ENCODE measurements around the gene TYW1.
"Not testable (repeated sequence)": the region's sequence is repeated elsewhere in the genome, so short reads cannot be mapped to it uniquely, and the experiment has no call there.

The TYW1 gene

DNA sequence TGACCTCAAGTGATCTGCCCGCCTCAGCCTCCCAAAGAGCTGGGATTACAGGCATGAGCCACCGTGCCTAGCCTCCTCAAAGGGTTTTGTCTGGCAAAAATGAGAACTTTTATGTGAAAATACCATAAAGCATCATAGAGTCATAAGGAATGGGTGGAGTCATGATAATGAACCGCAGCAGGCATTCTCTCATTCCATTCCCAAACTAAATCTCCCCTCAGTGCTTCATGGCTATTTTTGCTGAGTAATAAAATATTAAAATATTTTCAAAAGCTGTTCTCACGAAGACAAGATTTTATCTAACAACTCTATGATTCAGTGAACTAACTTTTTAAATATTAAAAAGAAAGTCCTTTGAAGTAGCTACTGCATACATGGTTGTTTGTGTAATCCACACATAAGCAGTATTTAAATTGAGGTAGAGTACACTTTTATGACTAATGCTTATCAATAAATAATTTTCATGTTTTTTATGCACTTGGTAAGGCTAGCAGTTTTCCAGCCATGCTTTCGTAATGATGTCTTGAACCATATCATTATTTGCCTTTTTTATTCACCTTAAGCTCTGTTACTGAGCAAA, 195.6 kb downstream of the TYW1 start:
- H3K27me3 ChIP-seq (ENCODE audit: control insufficient read depth, insufficient read depth, low read length); H3K4me1 ChIP-seq (ENCODE audit: control insufficient read depth, insufficient read depth, low read length); H3K36me3 ChIP-seq (ENCODE audit: control insufficient read depth, insufficient read depth, low read length); H3K9me3 ChIP-seq (ENCODE audit: control insufficient read depth, low read length); H3K9ac ChIP-seq (ENCODE audit: low read length); H3K4me3 ChIP-seq (ENCODE audit: low read length): not testable (repeated sequence)

DNA sequence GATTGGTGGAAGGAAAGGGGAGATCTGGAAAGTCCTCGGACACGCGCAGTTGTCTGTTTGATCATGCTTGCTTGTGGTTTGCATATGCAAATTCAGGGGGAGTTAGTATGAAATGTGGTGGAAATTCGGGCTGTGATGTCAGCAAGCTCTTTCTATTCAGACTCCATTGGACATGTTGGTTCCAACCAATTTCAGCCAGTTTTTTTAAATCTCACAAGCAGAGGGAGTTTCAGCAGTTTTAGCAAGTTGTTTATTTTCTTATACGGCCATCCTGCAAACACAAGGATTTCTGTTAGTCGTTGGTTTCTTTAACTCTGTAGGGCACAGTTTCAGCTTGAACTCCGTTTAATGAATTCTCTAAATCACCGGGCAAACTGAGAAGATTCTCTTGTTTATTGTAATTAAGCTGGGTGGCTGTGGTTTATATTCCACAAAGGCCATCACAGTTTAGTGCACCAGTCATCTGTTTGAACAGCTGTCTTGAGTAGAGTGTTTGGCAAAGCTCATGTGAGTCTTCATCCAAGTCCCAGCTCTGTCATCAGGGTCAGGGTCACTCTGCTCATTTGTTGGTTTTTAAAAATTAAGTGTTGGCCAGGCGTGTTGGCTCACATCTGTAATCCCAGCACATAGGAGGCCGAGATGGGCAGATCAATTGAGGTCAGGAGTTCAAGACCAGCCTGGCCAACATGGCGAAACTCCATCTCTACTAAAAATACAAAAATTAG, 196.4 kb downstream of the TYW1 start:
- not testable (repeated sequence) for H3K27me3 ChIP-seq (ENCODE audit: control insufficient read depth, insufficient read depth, low read length); H3K9me3 ChIP-seq (ENCODE audit: control insufficient read depth, low read length); H3K4me1 ChIP-seq (ENCODE audit: control insufficient read depth, insufficient read depth, low read length); H3K4me3 ChIP-seq (ENCODE audit: low read length); H3K36me3 ChIP-seq (ENCODE audit: control insufficient read depth, insufficient read depth, low read length); H3K9ac ChIP-seq (ENCODE audit: low read length)

DNA sequence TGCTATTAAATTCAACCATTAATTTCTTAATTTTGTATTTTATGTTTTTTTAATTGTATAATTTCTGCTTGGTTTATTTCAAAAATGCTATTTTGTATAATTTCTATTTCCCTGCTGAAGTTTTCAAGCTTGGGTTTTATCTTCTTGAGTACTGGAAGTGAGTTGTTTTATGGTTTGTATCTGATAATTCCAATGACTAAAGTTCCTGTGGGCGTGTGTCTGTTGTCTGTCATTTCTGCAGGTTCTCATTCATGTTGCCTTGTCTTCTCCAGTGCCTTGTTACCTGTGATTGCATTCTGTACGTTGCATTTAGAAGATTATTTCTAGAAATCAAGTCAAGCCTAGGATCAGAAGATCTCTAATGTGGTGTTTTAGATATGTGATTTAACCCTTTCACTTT, 199.5 kb downstream of the TYW1 start:
- H3K36me3 ChIP-seq (ENCODE audit: control insufficient read depth, insufficient read depth, low read length); H3K9me3 ChIP-seq (ENCODE audit: control insufficient read depth, low read length); H3K4me1 ChIP-seq (ENCODE audit: control insufficient read depth, insufficient read depth, low read length); H3K4me3 ChIP-seq (ENCODE audit: low read length); H3K27me3 ChIP-seq (ENCODE audit: control insufficient read depth, insufficient read depth, low read length); H3K9ac ChIP-seq (ENCODE audit: low read length): not testable (repeated sequence)

DNA sequence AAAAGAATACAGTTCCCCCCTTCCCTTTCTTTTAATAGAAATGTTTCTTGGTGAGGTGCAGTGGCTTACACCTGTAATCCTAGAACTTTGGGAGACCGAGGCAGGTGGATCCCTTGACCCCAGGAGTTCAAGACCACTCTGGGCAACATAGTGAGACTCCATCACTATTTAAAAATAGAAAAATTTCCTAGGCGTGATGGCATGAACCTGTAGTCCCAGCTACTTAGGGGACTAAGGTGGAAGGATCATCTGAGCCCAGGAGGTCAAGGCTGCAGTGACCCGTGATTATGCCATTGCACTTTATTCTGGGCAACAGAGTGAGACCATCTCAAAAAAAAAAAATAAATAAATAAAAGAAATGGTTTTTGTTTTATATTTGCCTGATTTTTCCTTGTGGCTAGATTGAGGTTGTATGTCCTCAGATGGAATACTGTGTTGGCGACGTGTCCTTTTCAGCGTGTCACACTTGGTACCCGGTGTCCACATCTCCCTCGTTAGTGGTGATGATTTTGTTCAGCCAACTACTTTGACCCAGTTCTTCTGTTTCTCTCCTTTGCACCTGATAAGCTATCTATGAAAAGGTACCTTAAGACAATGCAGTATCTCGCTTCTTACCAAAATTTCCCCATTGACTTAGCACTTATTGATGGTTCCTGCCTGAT, 202.4 kb downstream of the TYW1 start:
- H3K4me3 ChIP-seq (ENCODE audit: low read length); H3K9me3 ChIP-seq (ENCODE audit: control insufficient read depth, low read length); H3K36me3 ChIP-seq (ENCODE audit: control insufficient read depth, insufficient read depth, low read length); H3K27me3 ChIP-seq (ENCODE audit: control insufficient read depth, insufficient read depth, low read length); H3K9ac ChIP-seq (ENCODE audit: low read length); H3K4me1 ChIP-seq (ENCODE audit: control insufficient read depth, insufficient read depth, low read length): not testable (repeated sequence)

DNA sequence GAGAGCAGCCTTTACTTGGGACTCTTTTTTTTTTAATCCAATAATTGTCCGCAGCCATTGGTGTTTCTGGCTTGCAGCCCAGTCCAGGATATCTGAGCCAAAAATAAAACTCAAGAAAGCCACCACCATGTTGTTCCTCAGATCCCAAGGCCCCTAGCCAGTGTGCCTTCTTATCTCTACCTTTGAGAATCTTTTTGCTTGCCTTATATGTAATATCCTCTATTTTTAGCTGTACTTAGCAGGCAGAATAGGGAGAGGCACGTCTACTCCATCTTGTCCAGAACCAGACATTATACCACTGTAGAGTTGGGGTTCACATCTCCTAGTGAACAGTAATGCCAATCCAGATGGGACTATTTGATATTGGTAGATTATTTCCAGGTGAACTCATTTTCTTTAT, 209.1 kb downstream of the TYW1 start:
- not testable (repeated sequence) for H3K36me3 ChIP-seq (ENCODE audit: control insufficient read depth, insufficient read depth, low read length); H3K4me1 ChIP-seq (ENCODE audit: control insufficient read depth, insufficient read depth, low read length); H3K9ac ChIP-seq (ENCODE audit: low read length); H3K4me3 ChIP-seq (ENCODE audit: low read length); H3K9me3 ChIP-seq (ENCODE audit: control insufficient read depth, low read length); H3K27me3 ChIP-seq (ENCODE audit: control insufficient read depth, insufficient read depth, low read length)

DNA sequence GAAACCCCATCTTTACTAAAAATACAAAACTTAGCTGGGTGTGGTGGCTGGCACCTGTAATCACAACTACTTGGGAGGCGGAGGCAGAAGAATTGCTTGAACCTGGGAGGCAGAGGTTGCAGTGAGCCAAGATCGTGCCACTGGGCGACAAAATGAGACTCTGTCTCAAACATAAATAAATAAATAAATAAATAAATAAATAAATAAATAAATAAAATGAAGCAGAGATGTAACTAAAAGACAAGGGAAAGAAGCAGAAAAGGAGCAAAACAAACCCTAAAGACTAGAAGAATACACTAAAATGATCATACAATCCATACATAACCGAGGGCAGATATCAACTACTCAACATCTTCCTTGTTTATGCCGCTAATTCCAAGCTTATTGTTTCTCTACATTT, 209.8 kb downstream of the TYW1 start:
- no peak overlapping the region for H3K9ac ChIP-seq (ENCODE audit: low read length)
- no peaks in the 10 kb centered on the region for H3K4me1 ChIP-seq (ENCODE audit: control insufficient read depth, insufficient read depth, low read length)
- no peaks in the 10 kb centered on the region for H3K9me3 ChIP-seq (ENCODE audit: control insufficient read depth, low read length)

DNA sequence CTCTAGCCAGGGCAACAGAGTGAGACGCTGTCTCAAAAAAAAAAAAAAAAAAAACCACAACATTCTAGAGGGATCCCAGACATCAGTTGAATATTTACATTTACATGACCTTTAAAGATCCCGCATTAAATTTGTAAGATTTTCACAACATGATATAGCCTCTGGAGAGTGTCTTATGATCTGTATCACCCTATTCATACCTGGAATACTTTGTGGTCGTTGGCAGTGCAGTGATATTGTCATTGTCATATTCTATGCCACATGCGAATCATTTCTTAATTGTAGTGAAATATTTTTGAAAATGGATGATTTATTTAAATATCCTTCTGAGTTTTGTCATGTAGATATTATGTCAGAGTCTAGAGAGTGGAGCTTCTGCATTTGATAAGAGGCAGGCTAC, 212.0 kb downstream of the TYW1 start:
- H3K4me1 ChIP-seq (ENCODE audit: control insufficient read depth, insufficient read depth, low read length); H3K9me3 ChIP-seq (ENCODE audit: control insufficient read depth, low read length); H3K27me3 ChIP-seq (ENCODE audit: control insufficient read depth, insufficient read depth, low read length); H3K4me3 ChIP-seq (ENCODE audit: low read length); H3K36me3 ChIP-seq (ENCODE audit: control insufficient read depth, insufficient read depth, low read length); H3K9ac ChIP-seq (ENCODE audit: low read length): not testable (repeated sequence)

More for the DNA sequence above, 209.8 kb downstream of the TYW1 start:
- Histone ChIP-seq H3K36me3 (ENCODE audit: control insufficient read depth, insufficient read depth, low read length) (no peaks in the 10 kb centered on the region), H3K27me3 (ENCODE audit: control insufficient read depth, insufficient read depth, low read length) (no peaks in the 10 kb centered on the region), H3K4me3 (ENCODE audit: low read length) (no peak overlapping the region)

DNA sequence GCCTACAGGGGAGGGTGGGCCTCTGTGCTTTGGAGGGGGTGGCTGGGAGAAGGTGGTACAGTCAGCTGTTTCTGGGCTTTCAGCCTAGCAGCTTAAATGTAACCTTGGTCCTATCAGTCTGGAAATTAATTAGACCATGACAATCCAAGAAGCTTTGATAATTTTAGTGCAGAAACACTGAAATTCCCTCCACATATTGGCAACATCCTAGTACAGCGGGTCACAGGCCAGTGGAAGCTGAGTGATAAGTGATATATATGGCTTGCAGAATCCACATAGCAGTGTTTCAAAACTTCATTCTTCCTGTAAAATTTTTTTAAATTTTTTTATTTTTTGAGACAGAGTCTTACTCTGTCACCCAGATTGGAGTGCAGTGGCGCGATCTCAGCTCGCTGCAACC, 212.6 kb downstream of the TYW1 start:
- no peak overlapping the region for H3K4me3 ChIP-seq (ENCODE audit: low read length)
- no peaks in the 10 kb centered on the region for H3K9me3 ChIP-seq (ENCODE audit: control insufficient read depth, low read length)
- H3K9ac ChIP-seq (ENCODE audit: low read length): no peak overlapping the region
- no peaks in the 10 kb centered on the region for H3K36me3 ChIP-seq (ENCODE audit: control insufficient read depth, insufficient read depth, low read length)
- no peaks in the 10 kb centered on the region for H3K27me3 ChIP-seq (ENCODE audit: control insufficient read depth, insufficient read depth, low read length)
- H3K4me1 ChIP-seq (ENCODE audit: control insufficient read depth, insufficient read depth, low read length): no peaks in the 10 kb centered on the region

DNA sequence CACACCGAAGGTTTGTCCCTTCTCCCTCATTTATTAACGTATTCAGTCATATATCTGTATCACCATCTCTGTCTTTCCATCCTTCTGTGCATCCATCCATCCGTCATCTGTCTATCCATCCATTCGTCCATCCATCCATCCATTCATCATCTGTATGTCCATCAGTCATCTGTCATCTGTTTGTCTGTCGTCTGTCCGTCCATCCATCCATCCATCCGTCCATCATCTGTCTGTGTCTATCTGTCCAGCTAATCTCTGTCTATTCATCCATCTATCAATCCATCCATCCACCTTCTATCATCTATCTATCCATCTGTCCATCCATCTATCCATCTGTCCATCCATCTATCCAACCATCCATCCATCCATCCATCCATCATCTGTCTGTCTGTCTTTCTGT, 213.9 kb downstream of the TYW1 start:
- Histone ChIP-seq H3K9me3 (ENCODE audit: control insufficient read depth, low read length) (no peaks in the 10 kb centered on the region), H3K27me3 (ENCODE audit: control insufficient read depth, insufficient read depth, low read length) (no peaks in the 10 kb centered on the region), H3K36me3 (ENCODE audit: control insufficient read depth, insufficient read depth, low read length) (no peaks in the 10 kb centered on the region), H3K4me3 (ENCODE audit: low read length) (no peak overlapping the region), H3K4me1 (ENCODE audit: control insufficient read depth, insufficient read depth, low read length) (no peaks in the 10 kb centered on the region), H3K9ac (ENCODE audit: low read length) (no peak overlapping the region)

DNA sequence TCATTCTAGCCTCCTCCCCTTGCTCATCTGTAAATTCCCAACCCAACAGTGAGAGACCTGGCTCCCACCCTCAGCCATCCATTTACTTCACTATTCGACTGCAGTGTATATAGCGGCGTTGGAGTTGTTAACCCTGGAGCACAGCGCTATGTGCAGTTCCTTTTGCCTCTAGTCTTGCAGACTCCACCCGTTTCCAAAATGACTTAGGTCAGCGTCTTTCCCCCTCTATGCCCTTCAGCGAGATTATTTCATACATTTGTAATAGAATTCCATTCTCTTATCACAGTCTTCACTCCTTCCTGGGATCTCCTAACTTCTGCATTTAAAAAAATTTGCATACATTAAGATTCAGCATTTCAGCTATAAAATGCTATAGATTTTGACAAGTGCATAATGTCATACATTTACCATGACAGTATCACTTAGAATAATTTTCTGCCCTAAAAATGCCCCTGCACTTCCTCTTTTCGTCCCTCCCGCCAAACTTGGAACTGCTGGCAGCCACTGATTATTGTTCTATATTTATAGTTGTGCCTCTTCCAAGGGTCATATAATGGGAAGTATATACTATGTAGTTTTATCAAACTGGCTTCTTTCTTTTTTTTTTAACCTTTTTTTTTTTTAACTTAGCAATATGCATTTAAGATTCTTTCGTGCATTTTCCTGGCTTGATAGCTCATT, 215.2 kb downstream of the TYW1 start:
- H3K9ac ChIP-seq (ENCODE audit: low read length); H3K9me3 ChIP-seq (ENCODE audit: control insufficient read depth, low read length); H3K4me3 ChIP-seq (ENCODE audit: low read length); H3K27me3 ChIP-seq (ENCODE audit: control insufficient read depth, insufficient read depth, low read length); H3K4me1 ChIP-seq (ENCODE audit: control insufficient read depth, insufficient read depth, low read length); H3K36me3 ChIP-seq (ENCODE audit: control insufficient read depth, insufficient read depth, low read length): not testable (repeated sequence)

DNA sequence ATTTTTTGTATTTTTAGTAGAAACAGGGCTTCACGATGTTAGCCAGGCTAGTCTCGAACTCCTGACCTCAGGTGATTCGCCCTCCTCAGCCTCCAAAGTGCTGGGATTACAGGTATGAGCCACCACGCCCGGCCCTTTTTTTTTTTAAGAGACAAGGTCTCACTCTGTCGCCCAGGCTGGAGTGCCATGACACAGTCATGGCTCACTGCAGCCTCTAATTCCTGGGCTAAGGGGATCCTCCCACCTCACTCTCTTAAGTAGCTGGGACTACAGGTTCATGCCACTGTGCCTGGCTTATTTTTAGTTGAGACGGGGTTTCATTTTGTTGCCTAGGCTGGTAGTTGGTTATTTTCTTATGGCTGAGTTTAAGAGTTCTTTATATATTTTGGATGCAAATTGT, 216.4 kb downstream of the TYW1 start:
- H3K27me3 ChIP-seq (ENCODE audit: control insufficient read depth, insufficient read depth, low read length); H3K9ac ChIP-seq (ENCODE audit: low read length); H3K4me3 ChIP-seq (ENCODE audit: low read length); H3K4me1 ChIP-seq (ENCODE audit: control insufficient read depth, insufficient read depth, low read length); H3K36me3 ChIP-seq (ENCODE audit: control insufficient read depth, insufficient read depth, low read length); H3K9me3 ChIP-seq (ENCODE audit: control insufficient read depth, low read length): not testable (repeated sequence)

DNA sequence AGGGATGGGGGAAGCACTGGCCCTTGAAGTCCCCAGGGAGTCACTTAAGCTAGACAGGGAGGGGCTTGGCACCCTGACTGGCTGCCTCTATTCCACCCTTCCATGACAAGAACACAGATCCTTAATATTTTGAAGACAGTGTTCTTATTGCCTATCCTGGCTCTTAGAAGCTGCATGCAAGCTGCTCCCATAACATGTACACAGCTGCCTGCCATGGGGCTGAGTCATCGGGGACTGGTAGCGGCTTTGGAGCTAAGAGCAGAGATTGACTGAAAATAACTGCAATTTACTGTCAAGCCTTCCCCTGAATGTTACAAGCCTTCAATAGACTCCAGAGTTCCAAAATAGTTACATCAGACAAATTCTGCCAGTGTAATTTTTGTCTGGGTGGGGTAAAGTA, 226.9 kb downstream of the TYW1 start:
- H3K4me3 ChIP-seq (ENCODE audit: low read length); H3K9me3 ChIP-seq (ENCODE audit: control insufficient read depth, low read length); H3K4me1 ChIP-seq (ENCODE audit: control insufficient read depth, insufficient read depth, low read length); H3K9ac ChIP-seq (ENCODE audit: low read length); H3K27me3 ChIP-seq (ENCODE audit: control insufficient read depth, insufficient read depth, low read length); H3K36me3 ChIP-seq (ENCODE audit: control insufficient read depth, insufficient read depth, low read length): not testable (repeated sequence)

All from mucosa of stomach (tissue), 1 donor.